Endothelial cell of umbilical vein (primary cell): ENCODE results near the gene ARL10. TPM values are rescaled to one million over a fixed set of nuclear protein-coding genes. Genes with fewer than 3 reads are reported as not detected.

Experiments
- BruUV-seq: library from RNA; stranded (reverse); fragments of 400-500 nt; replicated peaks from 2 replicates; lab custom pipeline; 2021; lab: Mats Ljungman, UMichigan
- CTCF ChIA-PET: fragments of 300-600, 350-600 bp; sonication (Branson Sonifier 250); formaldehyde crosslinking; loops from one replicate; lab custom pipeline; 2021; ENCODE audit warnings: antibody characterized with exemption, inconsistent platforms; lab: Charles Lee
- POLR2A ChIA-PET: fragments of 300-600, 350-600 bp; sonication (Branson Sonifier 250); formaldehyde crosslinking; loops from one replicate; lab custom pipeline; 2021; ENCODE audit warnings: antibody characterized with exemption, inconsistent platforms; lab: Charles Lee
- DNase-seq: peaks from one replicate; pipeline ENCODE4 v3.0.0-alpha.2; 2011; ENCODE audit warnings: low read depth, low spot score
- FAIRE-seq: peaks from 2 replicates; lab custom pipeline; 2011; peaks lifted over from hg19 to GRCh38; lab: Jason Lieb, UNC
- H2AFZ ChIP-seq: 2 replicates; pipeline ENCODE4 v1.6.0; 2012; ENCODE audit warnings: low read depth, low read length, control low read depth, inconsistent platforms
- H3K27ac ChIP-seq: 2 replicates; pipeline ENCODE4 v1.5.1; 2011; ENCODE audit warnings: low read depth, mild to moderate bottlenecking, control low read depth, low read length, moderate library complexity; ENCODE audit not compliant: insufficient read depth
- H3K27me3 ChIP-seq, 2 experiments: 2 replicates each; pipeline versions ENCODE4 v1.6.0 to v1.6.1; 2011; ENCODE audit warnings: low read length in 2 of 2, mixed read lengths in 1 of 2; ENCODE audit not compliant: control insufficient read depth in 2 of 2, insufficient read depth in 2 of 2
- H3K36me3 ChIP-seq, 2 experiments: 2 replicates in 1 of 2; 3 replicates in 1 of 2; pipeline ENCODE4 v1.5.1; 2011; ENCODE audit warnings: low read length in 2 of 2, mild to moderate bottlenecking in 1 of 2, moderate library complexity in 1 of 2; ENCODE audit not compliant: control insufficient read depth in 2 of 2, insufficient read depth in 2 of 2; ENCODE audit errors: extremely low read depth in 1 of 2
- H3K4me1 ChIP-seq: 3 replicates; pipeline ENCODE4 v1.5.1; 2011; ENCODE audit warnings: mild to moderate bottlenecking, low read length; ENCODE audit not compliant: control insufficient read depth, insufficient read depth; ENCODE audit errors: extremely low read depth
- H3K4me2 ChIP-seq: 2 replicates; pipeline ENCODE4 v1.6.1; 2011; ENCODE audit warnings: low read length, control low read depth, mixed read lengths; ENCODE audit not compliant: insufficient read depth
- H3K4me3 ChIP-seq, 3 experiments: fragments of 200-600 bp in 1 of 3; sonication (generic), shearing (Covaris generic) in 1 of 3; replicated peaks in 1 of 3; 2 replicates each; pipeline ENCODE4 v1.5.1; 2011 to 2016; ENCODE audit warnings: control low read depth in 3 of 3, low read length in 3 of 3, mild to moderate bottlenecking in 2 of 3, inconsistent platforms in 1 of 3, low read depth in 1 of 3, moderate library complexity in 1 of 3; ENCODE audit not compliant: insufficient read depth in 1 of 3
- H3K79me2 ChIP-seq: 2 replicates; pipeline ENCODE4 v1.6.0; 2012; ENCODE audit warnings: low read length, inconsistent platforms; ENCODE audit not compliant: control insufficient read depth, insufficient read depth
- H3K9ac ChIP-seq: replicated peaks from 2 replicates; pipeline ENCODE3; 2011; ENCODE audit warnings: low read length, control low read depth; ENCODE audit not compliant: insufficient read depth; ENCODE audit errors: extremely low read depth
- H3K9me1 ChIP-seq: replicated peaks from 3 replicates; pipeline ENCODE4 v1.6.0; 2011; ENCODE audit warnings: mild to moderate bottlenecking, low read length; ENCODE audit not compliant: control insufficient read depth, insufficient read depth; ENCODE audit errors: extremely low read depth
- H3K9me3 ChIP-seq: replicated peaks from 2 replicates; pipeline ENCODE4 v1.5.1; 2012; ENCODE audit warnings: low read length, inconsistent platforms; ENCODE audit not compliant: control insufficient read depth, insufficient read depth
- H4K20me1 ChIP-seq: replicated peaks from 2 replicates; pipeline ENCODE3; 2011; ENCODE audit warnings: mild to moderate bottlenecking, low read length; ENCODE audit not compliant: control insufficient read depth, insufficient read depth; ENCODE audit errors: extremely low read depth
- EZH2 ChIP-seq: IDR thresholded peaks from 2 replicates; pipeline ENCODE4 v1.6.1; 2012; ENCODE audit warnings: borderline replicate concordance, low read depth, mild to moderate bottlenecking, moderate library complexity, low read length, inconsistent platforms; ENCODE audit not compliant: severe bottlenecking
- FOS ChIP-seq: IDR thresholded peaks from 2 replicates; pipeline ENCODE4 v1.6.1; 2011; ENCODE audit warnings: mild to moderate bottlenecking, low read length, moderate library complexity, borderline replicate concordance; ENCODE audit not compliant: insufficient read depth
- GATA2 ChIP-seq: IDR thresholded peaks from 2 replicates; pipeline ENCODE4 v1.7.0; 2011; ENCODE audit warnings: low read depth, mild to moderate bottlenecking, moderate library complexity, mixed read lengths, low read length; ENCODE audit not compliant: insufficient read length, insufficient read depth
- JUN ChIP-seq: IDR thresholded peaks from 2 replicates; pipeline ENCODE4 v1.6.1; 2011; ENCODE audit warnings: borderline replicate concordance, low read depth; ENCODE audit not compliant: insufficient read length, insufficient read depth
- MYC ChIP-seq: IDR thresholded peaks from one replicate; pipeline ENCODE4 v1.6.1; 2011; ENCODE audit warnings: mild to moderate bottlenecking, low read depth, low read length
- POLR2A ChIP-seq: IDR thresholded peaks from 2 replicates; pipeline ENCODE4 v1.6.1; 2012; ENCODE audit warnings: low read depth, mild to moderate bottlenecking, control low read depth, low read length
- POLR2AphosphoS5 ChIP-seq: IDR thresholded peaks from 2 replicates; pipeline ENCODE4 v1.6.1; 2012; ENCODE audit warnings: low read depth, mild to moderate bottlenecking, control low read depth, low read length, moderate library complexity; ENCODE audit not compliant: insufficient read depth
- dilution Hi-C: fragments of 300-500 bp; cut with MboI; formaldehyde crosslinking; loops from one replicate; pipeline ENCODE4 v1.15.0; 2019; ENCODE audit warnings: low sequenced_read_pairs; ENCODE audit not compliant: extremely low pct_ligation_motif_present
- intact Hi-C: fragments of 100-400 bp; cut with micrococcal nuclease; formaldehyde crosslinking; loops from one replicate; pipeline ENCODE4 v1.10.0; 2022
- polyA plus RNA-seq, 4 experiments: library from polyadenylated mRNA; depleted of rRNA in 3 of 4; stranded (reverse) in 3 of 4; unstranded in 1 of 4; fragments of >200 nt; gene quantifications; 2 replicates each; pipeline versions ENCODE4 v1.2.1 to v1.2.3, GENCODE V29; 2011 to 2012; ENCODE audit warnings: missing spikeins in 1 of 4
- total RNA-seq: library from RNA; stranded (reverse); gene quantifications from 2 replicates; pipeline ENCODE4 v1.2.3, GENCODE V29; 2021
- TF ChIP-seq, protein P1 (sequence below), 2 donors: IDR thresholded peaks; 1 replicate in 1 of 2; 2 replicates in 1 of 2; pipeline ENCODE4 v1.5.1; 2011; ENCODE audit warnings: low read length in 2 of 2, mild to moderate bottlenecking in 2 of 2, moderate library complexity in 2 of 2, control low read depth in 1 of 2, inconsistent platforms in 1 of 2, low read depth in 1 of 2; ENCODE audit not compliant: insufficient read depth in 1 of 2; ENCODE audit errors: extremely low read depth in 1 of 2
- TF ChIP-seq, protein P2 (sequence below): IDR thresholded peaks from 2 replicates; pipeline ENCODE4 v1.6.1; 2011; ENCODE audit not compliant: insufficient read depth, insufficient read length

Gene ARL10
- total and polyA plus RNA-seq, 2 donors (not counting 3 experiments of a cell fraction or from before 2014, with no cell fraction given), result 7.7 to 20.7 TPM

DNA sequence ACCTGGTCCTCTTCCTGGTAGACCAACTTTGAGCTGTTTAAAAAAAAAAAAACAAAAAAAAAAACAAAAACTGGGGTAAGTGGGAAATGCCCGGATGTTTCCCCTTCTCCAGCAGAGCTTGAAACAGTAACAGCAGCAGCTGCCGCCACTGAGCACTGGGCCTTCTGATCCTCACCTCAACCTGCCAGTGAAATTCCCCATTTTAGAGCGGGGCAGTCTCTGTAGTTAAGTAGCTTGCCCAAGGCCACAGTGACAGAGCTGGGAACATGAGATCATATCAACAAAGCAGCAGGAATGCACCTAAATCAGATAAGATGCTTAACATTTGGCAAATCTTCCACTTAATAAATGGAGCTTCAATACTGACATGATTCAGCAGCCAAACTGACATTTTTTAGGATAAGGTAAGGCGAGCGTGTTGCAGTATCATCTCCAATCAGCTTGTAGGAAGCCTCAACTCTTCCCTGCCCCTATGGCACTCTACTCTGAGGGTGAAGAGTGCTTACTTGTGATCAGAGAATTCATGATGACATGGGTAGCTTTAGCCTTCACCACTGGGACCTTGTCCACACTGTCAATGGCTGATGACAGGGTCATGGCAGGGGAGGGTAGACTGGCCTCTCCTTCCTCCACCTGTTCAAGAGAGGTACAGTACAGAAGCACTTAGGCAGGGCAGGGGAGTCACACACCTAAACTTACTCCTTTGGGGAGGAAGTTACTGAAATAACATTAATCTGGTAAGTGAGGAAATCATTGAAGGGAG lies 13.0 kb upstream of the ARL10 start:
- Histone ChIP-seq H3K9ac (no peak overlapping the region), H3K9me3 (no peaks in the 10 kb centered on the region), H3K4me3 (no peak overlapping the region), H2AFZ (no peak overlapping the region), H3K79me2 (peaks cover 40% of the 10 kb centered on the region), H3K36me3 (peaks cover 16 to 39% of the 10 kb centered on the region in 2 experiments), H4K20me1 (no peaks in the 10 kb centered on the region), H3K4me2 (no peak overlapping the region), H3K9me1 (no peaks in the 10 kb centered on the region), H3K27me3 (no peaks in the 10 kb centered on the region), H3K4me1 (no peaks in the 10 kb centered on the region), H3K27ac (no peak overlapping the region)
- no TSS peak for BruUV-seq
- intact Hi-C loops, result no loop called here
- DNase-seq (no peak), FAIRE-seq (no peak)
- CTCF ChIA-PET, result interaction anchor here (1.0 kb wide), 1 partner anchor 13 kb away, joined by 3 read pairs; no protein-coding TSS in a partner anchor
- no peak for TF ChIP-seq JUN
- no peak for TF ChIP-seq EZH2
- TF ChIP-seq, protein P1, sequence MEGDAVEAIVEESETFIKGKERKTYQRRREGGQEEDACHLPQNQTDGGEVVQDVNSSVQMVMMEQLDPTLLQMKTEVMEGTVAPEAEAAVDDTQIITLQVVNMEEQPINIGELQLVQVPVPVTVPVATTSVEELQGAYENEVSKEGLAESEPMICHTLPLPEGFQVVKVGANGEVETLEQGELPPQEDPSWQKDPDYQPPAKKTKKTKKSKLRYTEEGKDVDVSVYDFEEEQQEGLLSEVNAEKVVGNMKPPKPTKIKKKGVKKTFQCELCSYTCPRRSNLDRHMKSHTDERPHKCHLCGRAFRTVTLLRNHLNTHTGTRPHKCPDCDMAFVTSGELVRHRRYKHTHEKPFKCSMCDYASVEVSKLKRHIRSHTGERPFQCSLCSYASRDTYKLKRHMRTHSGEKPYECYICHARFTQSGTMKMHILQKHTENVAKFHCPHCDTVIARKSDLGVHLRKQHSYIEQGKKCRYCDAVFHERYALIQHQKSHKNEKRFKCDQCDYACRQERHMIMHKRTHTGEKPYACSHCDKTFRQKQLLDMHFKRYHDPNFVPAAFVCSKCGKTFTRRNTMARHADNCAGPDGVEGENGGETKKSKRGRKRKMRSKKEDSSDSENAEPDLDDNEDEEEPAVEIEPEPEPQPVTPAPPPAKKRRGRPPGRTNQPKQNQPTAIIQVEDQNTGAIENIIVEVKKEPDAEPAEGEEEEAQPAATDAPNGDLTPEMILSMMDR (IDR thresholded peaks at IDR 0.05; ENCODE audit: extremely low read depth in 1 of 2, insufficient read depth in 1 of 2, low read depth in 1 of 2, low read length in 2 of 2), result no peak
- TF ChIP-seq, protein P2, sequence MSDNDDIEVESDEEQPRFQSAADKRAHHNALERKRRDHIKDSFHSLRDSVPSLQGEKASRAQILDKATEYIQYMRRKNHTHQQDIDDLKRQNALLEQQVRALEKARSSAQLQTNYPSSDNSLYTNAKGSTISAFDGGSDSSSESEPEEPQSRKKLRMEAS, result no peak
- TF ChIP-seq POLR2AphosphoS5, result no peak
- no peak for TF ChIP-seq MYC
- TF ChIP-seq FOS, result no peak
- no peak for TF ChIP-seq POLR2A
- no peak for TF ChIP-seq GATA2
- dilution Hi-C loops, result no loop called here
- POLR2A ChIA-PET, result no interaction called here
